K562 (cell line): ENCODE results near the gene PACS2. TPM values are rescaled to one million over a fixed set of nuclear protein-coding genes. Genes with fewer than 3 reads are reported as not detected.

Source experiments
- ARID3A ChIP-seq: IDR thresholded peaks from 2 replicates; pipeline ENCODE4 v1.6.1; 2012; ENCODE audit warnings: low read depth, low read length, improper control_type of control experiment, borderline replicate concordance
- BRD4 ChIP-seq: fragments of 200-600 bp; sonication (generic); IDR thresholded peaks from 2 replicates; pipeline ENCODE4 v1.6.1; 2017; ENCODE audit warnings: inconsistent platforms
- CEBPB ChIP-seq: fragments of 450-650 bp; IDR thresholded peaks from 2 replicates; pipeline ENCODE4 v1.6.1; 2016; ENCODE audit warnings: missing genetic modification characterization, missing compliant biosample characterization
- CTBP1 ChIP-seq: fragments of 450-650 bp; IDR thresholded peaks from 2 replicates; pipeline ENCODE4 v1.6.1; 2016; ENCODE audit warnings: borderline replicate concordance
- DLX4 ChIP-seq: fragments of 250-450 bp; sonication (Bioruptor Pico); IDR thresholded peaks from 2 replicates; pipeline ENCODE4 v1.6.1; 2021; ENCODE audit warnings: mild to moderate bottlenecking
- DMBX1 ChIP-seq: fragments of 250-450 bp; sonication (Bioruptor Pico); IDR thresholded peaks from 2 replicates; pipeline ENCODE4 v1.8.0; 2022; ENCODE audit warnings: inconsistent platforms, mild to moderate bottlenecking, moderate library complexity, borderline replicate concordance
- FOXJ3 ChIP-seq: sonication (generic); formaldehyde crosslinking; IDR thresholded peaks from 2 replicates; pipeline ENCODE4 v1.4.0; 2020; ENCODE audit warnings: mild to moderate bottlenecking, missing genetic modification reagents
- GTF2A2 ChIP-seq: IDR thresholded peaks from 2 replicates; pipeline ENCODE4 v1.6.1; 2016; ENCODE audit warnings: mild to moderate bottlenecking, missing genetic modification characterization, missing compliant biosample characterization
- HNRNPL ChIP-seq: fragments of 200-400 bp; formaldehyde crosslinking; IDR thresholded peaks from 2 replicates; pipeline ENCODE4 v1.6.1; 2017; ENCODE audit warnings: low read depth, mild to moderate bottlenecking, low read length
- HNRNPLL ChIP-seq: fragments of 200-400 bp; formaldehyde crosslinking; IDR thresholded peaks from 2 replicates; pipeline ENCODE4 v1.6.1; 2017; ENCODE audit warnings: low read length, low read depth, mild to moderate bottlenecking; ENCODE audit not compliant: poor library complexity, severe bottlenecking
- MAFF ChIP-seq: IDR thresholded peaks from 2 replicates; pipeline ENCODE4 v1.6.1; 2012; ENCODE audit warnings: low read length, improper control_type of control experiment
- PHTF2 ChIP-seq: fragments of 250-450 bp; sonication (Bioruptor Pico); IDR thresholded peaks from 2 replicates; pipeline ENCODE4 v1.5.0; 2021; ENCODE audit warnings: mild to moderate bottlenecking
- RNF219 ChIP-seq: fragments of 250-450 bp; sonication (Bioruptor Pico); IDR thresholded peaks from 2 replicates; pipeline ENCODE4 v1.5.0; 2022; ENCODE audit warnings: mild to moderate bottlenecking
- SPI1 ChIP-seq: IDR thresholded peaks from 2 replicates; pipeline ENCODE4 v1.6.1; 2011; ENCODE audit warnings: low read depth, low read length, control low read depth, borderline replicate concordance
- ZBTB5 ChIP-seq: fragments of 450-650 bp; IDR thresholded peaks from 2 replicates; pipeline ENCODE4 v1.6.1; 2017; ENCODE audit warnings: antibody characterized with exemption
- ZBTB8A ChIP-seq: fragments of 450-650 bp; IDR thresholded peaks from 2 replicates; pipeline ENCODE4 v1.6.1; 2018; ENCODE audit warnings: mild to moderate bottlenecking, moderate library complexity; ENCODE audit not compliant: partially characterized antibody
- ZFPM2 ChIP-seq: fragments of 250-450 bp; sonication (Bioruptor Pico); IDR thresholded peaks from 2 replicates; pipeline ENCODE4 v1.5.1; 2022; ENCODE audit warnings: mild to moderate bottlenecking
- ZNF24 ChIP-seq: fragments of 450-650 bp; IDR thresholded peaks from 2 replicates; pipeline ENCODE4 v1.6.1; 2016
- ZNF507 ChIP-seq: conservative IDR thresholded peaks from 2 replicates; pipeline ENCODE4 v1.6.1; 2017; ENCODE audit warnings: missing genetic modification characterization, missing compliant biosample characterization
- ZNF586 ChIP-seq: fragments of 450-650 bp; formaldehyde crosslinking; conservative IDR thresholded peaks from 2 replicates; pipeline ENCODE4 v1.4.0; 2020; ENCODE audit warnings: mild to moderate bottlenecking, moderate library complexity
- ZNF740 ChIP-seq, 3 experiments: fragments of 200-800 bp in 1 of 3; sonication (Bioruptor generic) in 1 of 3; sonication (generic) in 1 of 3; formaldehyde crosslinking in 1 of 3; IDR thresholded peaks; 2 replicates each; pipeline versions ENCODE4 v1.6.1 to v1.8.0; 2016 to 2022; ENCODE audit warnings: mild to moderate bottlenecking in 2 of 3, missing compliant biosample characterization in 2 of 3, missing genetic modification characterization in 2 of 3, missing genetic modification reagents in 1 of 3
- polyA plus RNA-seq, 8 experiments: library from polyadenylated mRNA; depleted of rRNA in 4 of 8; stranded (reverse) in 5 of 8; unstranded in 3 of 8; fragments of >200 nt; fragmentation: Nextera tagmentation in 2 of 8; fragmentation: Illumina TruSeq in 1 of 8; extraction: Ambion mirVana in 2 of 8; extraction: Trizol in 1 of 8; gene quantifications; 2 replicates each; pipeline versions ENCODE4 v1.2.1 to v1.2.3, GENCODE V29; 2011 to 2014; ENCODE audit warnings: inconsistent platforms in 1 of 8, missing spikeins in 1 of 8
- total RNA-seq, 7 experiments: library from RNA; depleted of rRNA in 6 of 7; stranded (reverse); fragments of >200 nt in 6 of 7; fragmentation: Illumina TruSeq in 2 of 7; extraction: Trizol in 2 of 7; gene quantifications; 2 replicates each; pipeline versions ENCODE4 v1.2.1 to v1.2.3, GENCODE V29; 2011 to 2021; ENCODE audit warnings: low replicate concordance in 1 of 7

Gene PACS2
- total and polyA plus RNA-seq, 9 of the 15 experiments (the other 6 are each of a cell fraction or from before 2014, with no cell fraction given): 0.11 to 20.8 (median 9.9) TPM

- TF ChIP-seq HNRNPL (no peak), CEBPB (no peak), FOXJ3 (CRISPR knock-in tag) (no peak), CTBP1 (no peak), MAFF (no peak), RNF219 (CRISPR knock-in tag) (no peak), ZNF24 (no peak), PHTF2 (CRISPR knock-in tag) (no peak), BRD4 (no peak), GTF2A2 (tag) (no peak), ZBTB8A (no peak), ZNF507 (tag) (no peak), ZNF740 (CRISPR knock-in tag; IDR thresholded peaks at IDR 0.05) (no peak), ZNF740 (tag; IDR thresholded peaks at IDR 0.05) (no peak), HNRNPLL (no peak), DLX4 (CRISPR knock-in tag) (no peak), ZBTB5 (no peak), ARID3A (no peak), ZFPM2 (CRISPR knock-in tag) (no peak), DMBX1 (CRISPR knock-in tag) (no peak), ZNF586 (no peak), SPI1 (no peak)
These were observed 104.9 kb downstream of the PACS2 start, which contains the start of gene MTA1 (continued) for GRCh38 chr14:105419195-105420091.
